Measurements from ENCODE around the gene LPCAT1.

LPCAT1 gene

DNA sequence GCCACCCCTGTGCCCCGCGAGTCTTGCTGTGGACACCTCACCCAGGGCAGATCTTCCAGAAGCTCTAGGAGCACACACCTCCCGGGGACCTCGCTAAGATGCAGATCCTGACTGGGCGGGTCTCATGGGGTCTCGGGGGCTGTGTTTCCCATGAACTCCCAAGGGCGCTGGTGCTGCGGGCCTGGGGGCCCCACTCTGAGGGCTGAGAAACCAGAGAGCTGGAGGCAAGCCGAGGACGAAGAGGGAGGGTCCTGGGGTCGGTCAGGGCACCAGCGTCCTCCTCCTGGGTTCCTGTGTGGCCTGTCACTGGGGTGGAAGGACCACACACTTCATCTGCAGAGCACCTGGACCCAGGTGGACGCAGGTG, 108.7 kb downstream of the LPCAT1 start:
- no peaks in the 10 kb centered on the region for H3K9me3 ChIP-seq (ENCODE audit: insufficient read depth, low read length)
- peaks cover 9% of the 10 kb centered on the region for H3K4me1 ChIP-seq (ENCODE audit: insufficient read depth, insufficient read length)
- H3K4me3 ChIP-seq (ENCODE audit: insufficient read length, low read depth) = no peak overlapping the region
- H3K27me3 ChIP-seq (ENCODE audit: insufficient read depth, insufficient read length) = no peaks in the 10 kb centered on the region
- TF ChIP-seq YY1 (IDR thresholded peaks at IDR 0.05; ENCODE audit: insufficient read depth, insufficient read length) = no peak
- no peak for TF ChIP-seq SUZ12 (IDR thresholded peaks at IDR 0.05; ENCODE audit: extremely low read depth, insufficient read depth, insufficient read length)
- no peak for TF ChIP-seq ZNF274 (IDR thresholded peaks at IDR 0.05; ENCODE audit: low read depth, low read length)
- H3K36me3 ChIP-seq (ENCODE audit: insufficient read depth, insufficient read length, low read length) = no peaks in the 10 kb centered on the region
- DNase-seq (ENCODE audit: low read depth, low spot score) = no peak
- H3K9ac ChIP-seq (ENCODE audit: insufficient read length, low read depth) = no peak overlapping the region

DNA sequence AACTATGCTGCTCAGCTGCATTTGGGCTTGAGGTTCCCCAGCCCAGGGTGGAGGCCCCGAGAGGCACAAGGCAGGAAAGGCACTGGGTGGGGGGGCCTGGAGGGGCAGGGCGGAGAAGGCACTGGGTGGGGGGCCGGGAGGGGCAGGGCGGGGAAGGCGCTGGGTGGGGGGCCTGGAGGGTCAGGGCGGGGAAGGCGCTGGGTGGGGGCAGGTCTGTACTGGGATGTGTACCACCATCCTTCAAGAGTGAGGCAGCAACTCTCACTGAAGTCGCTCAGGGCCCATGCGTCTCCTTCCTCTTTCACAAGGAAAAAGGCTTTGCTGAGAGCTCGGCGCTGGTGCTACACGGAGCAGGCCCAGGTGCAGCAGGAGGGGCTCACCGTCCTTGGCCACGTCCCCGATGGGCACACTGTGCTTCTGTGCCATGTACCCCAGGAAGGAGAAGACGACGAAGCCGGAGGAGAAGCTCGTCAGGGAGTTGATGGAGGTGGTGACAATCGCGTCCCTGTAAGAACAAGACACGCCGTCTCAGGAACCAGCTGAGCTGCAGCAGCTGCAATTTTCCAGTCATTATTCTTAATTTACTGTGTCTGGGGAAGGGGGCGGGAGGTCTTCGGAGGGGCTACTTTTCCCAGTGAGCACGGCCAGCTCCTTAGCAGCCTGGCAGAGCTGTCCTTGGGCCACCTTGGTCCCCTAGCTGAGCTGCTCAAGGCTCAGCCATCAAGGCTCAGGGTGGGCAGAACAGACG, 109.3 kb downstream of the LPCAT1 start:
- H3K9ac ChIP-seq (ENCODE audit: insufficient read length, low read depth) = no peak overlapping the region
- no peak for DNase-seq (ENCODE audit: low read depth, low spot score)
- H3K27me3 ChIP-seq (ENCODE audit: insufficient read depth, insufficient read length) = no peaks in the 10 kb centered on the region

DNA sequence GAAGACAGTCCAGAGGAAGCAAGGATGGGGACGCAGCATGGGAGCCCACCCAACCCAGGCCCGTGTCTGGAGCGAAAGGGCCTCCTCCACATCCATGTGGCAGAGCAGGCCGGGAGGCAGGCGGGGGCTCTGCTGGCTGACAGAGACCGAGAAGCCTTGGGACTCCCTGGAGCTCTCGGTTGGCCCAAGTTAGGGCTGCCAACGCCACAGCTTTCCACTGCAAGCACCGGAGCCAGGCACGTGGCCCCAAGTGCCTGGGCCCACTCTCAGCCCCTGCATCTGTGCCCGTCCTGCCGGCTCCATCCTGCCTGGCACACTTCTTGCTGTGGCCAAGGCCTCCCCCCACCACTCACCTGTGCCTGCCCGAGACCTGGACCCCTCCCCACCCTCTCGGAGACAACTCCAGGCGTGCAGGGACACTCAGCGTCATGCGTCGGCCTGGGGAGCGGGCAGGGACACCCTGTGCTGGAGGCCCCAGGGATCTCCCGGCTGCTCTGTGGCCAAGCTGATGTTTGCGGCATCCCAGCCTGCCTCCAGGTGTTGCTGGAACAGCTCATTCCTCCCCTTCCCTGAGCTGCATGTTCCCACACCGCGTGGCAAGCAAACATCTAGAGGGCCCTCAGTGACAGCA, 110.0 kb downstream of the LPCAT1 start:
- Histone ChIP-seq H3K9ac (ENCODE audit: insufficient read length, low read depth) (no peak overlapping the region), H3K4me3 (ENCODE audit: insufficient read length, low read depth) (no peak overlapping the region), H3K4me1 (ENCODE audit: insufficient read depth, insufficient read length) (peaks cover 11% of the 10 kb centered on the region), H3K36me3 (ENCODE audit: insufficient read depth, insufficient read length, low read length) (no peaks in the 10 kb centered on the region), H3K27me3 (ENCODE audit: insufficient read depth, insufficient read length) (no peaks in the 10 kb centered on the region), H3K9me3 (ENCODE audit: insufficient read depth, low read length) (no peaks in the 10 kb centered on the region)
- DNase-seq (ENCODE audit: low read depth, low spot score) = no peak
- no peak for TF ChIP-seq YY1 (IDR thresholded peaks at IDR 0.05; ENCODE audit: insufficient read depth, insufficient read length)
- TF ChIP-seq SUZ12 (IDR thresholded peaks at IDR 0.05; ENCODE audit: extremely low read depth, insufficient read depth, insufficient read length) = no peak
- TF ChIP-seq ZNF274 (IDR thresholded peaks at IDR 0.05; ENCODE audit: low read depth, low read length) = no peak

More for the DNA sequence above, 109.3 kb downstream of the LPCAT1 start:
- TF ChIP-seq YY1 (IDR thresholded peaks at IDR 0.05; ENCODE audit: insufficient read depth, insufficient read length) (no peak), SUZ12 (IDR thresholded peaks at IDR 0.05; ENCODE audit: extremely low read depth, insufficient read depth, insufficient read length) (no peak), ZNF274 (IDR thresholded peaks at IDR 0.05; ENCODE audit: low read depth, low read length) (no peak)
- H3K4me1 ChIP-seq (ENCODE audit: insufficient read depth, insufficient read length) = peaks cover 11% of the 10 kb centered on the region
- H3K4me3 ChIP-seq (ENCODE audit: insufficient read length, low read depth) = no peak overlapping the region
- H3K36me3 ChIP-seq (ENCODE audit: insufficient read depth, insufficient read length, low read length) = no peaks in the 10 kb centered on the region
- H3K9me3 ChIP-seq (ENCODE audit: insufficient read depth, low read length) = no peaks in the 10 kb centered on the region

DNA sequence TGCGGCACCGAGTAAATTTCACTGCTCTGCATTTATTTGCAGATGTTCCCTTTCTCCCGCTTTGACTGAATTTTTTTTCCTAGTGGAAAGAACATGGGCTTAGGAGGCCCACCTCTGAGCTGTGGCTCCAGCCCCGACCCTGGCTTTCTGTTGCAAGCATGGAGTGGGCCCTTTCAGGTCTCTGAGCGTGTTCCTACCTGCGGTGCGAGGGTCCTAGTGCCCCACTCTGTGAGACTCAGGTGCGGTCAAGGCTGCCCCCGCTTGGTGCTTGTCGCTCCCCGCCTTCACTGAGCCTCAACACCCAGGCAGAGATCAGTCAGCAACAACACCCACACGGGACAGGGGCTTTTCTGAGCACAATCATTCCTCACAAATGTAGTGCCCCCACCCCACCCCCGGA, 110.5 kb downstream of the LPCAT1 start:
- H3K9ac ChIP-seq (ENCODE audit: insufficient read length, low read depth) = no peak overlapping the region
- no peaks in the 10 kb centered on the region for H3K36me3 ChIP-seq (ENCODE audit: insufficient read depth, insufficient read length, low read length)
- no peak for TF ChIP-seq SUZ12 (IDR thresholded peaks at IDR 0.05; ENCODE audit: extremely low read depth, insufficient read depth, insufficient read length)
- TF ChIP-seq YY1 (IDR thresholded peaks at IDR 0.05; ENCODE audit: insufficient read depth, insufficient read length) = no peak
- no peak for TF ChIP-seq ZNF274 (IDR thresholded peaks at IDR 0.05; ENCODE audit: low read depth, low read length)
- no peaks in the 10 kb centered on the region for H3K9me3 ChIP-seq (ENCODE audit: insufficient read depth, low read length)
- no peak for DNase-seq (ENCODE audit: low read depth, low spot score)
- H3K4me3 ChIP-seq (ENCODE audit: insufficient read length, low read depth) = no peak overlapping the region
- no peaks in the 10 kb centered on the region for H3K27me3 ChIP-seq (ENCODE audit: insufficient read depth, insufficient read length)
- H3K4me1 ChIP-seq (ENCODE audit: insufficient read depth, insufficient read length) = peaks cover 11% of the 10 kb centered on the region

DNA sequence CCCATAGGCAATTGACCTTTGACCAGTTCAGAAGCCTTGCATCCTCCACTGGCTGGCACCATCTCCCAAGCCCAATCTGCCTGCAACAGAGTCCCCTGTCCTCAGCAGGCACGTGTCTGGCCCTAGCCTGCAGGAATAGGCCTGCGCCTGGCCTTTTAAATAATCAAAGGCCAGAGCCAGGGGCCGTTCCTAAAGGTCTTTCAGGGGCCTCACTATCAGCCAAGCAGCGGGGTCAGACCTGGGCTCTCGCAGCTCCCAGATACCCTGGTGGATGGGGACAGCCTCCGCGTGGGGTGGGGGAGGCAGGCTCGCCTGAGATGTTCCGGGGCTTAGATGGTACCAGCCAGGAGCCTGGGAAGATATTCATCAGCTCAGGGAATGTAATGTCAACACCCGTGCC, 111.1 kb downstream of the LPCAT1 start:
- TF ChIP-seq YY1 (IDR thresholded peaks at IDR 0.05; ENCODE audit: insufficient read depth, insufficient read length) (no peak), SUZ12 (IDR thresholded peaks at IDR 0.05; ENCODE audit: extremely low read depth, insufficient read depth, insufficient read length) (no peak), ZNF274 (IDR thresholded peaks at IDR 0.05; ENCODE audit: low read depth, low read length) (no peak)
- Histone ChIP-seq H3K9ac (ENCODE audit: insufficient read length, low read depth) (no peak overlapping the region), H3K9me3 (ENCODE audit: insufficient read depth, low read length) (no peaks in the 10 kb centered on the region), H3K27me3 (ENCODE audit: insufficient read depth, insufficient read length) (no peaks in the 10 kb centered on the region), H3K4me1 (ENCODE audit: insufficient read depth, insufficient read length) (peaks cover 11% of the 10 kb centered on the region), H3K4me3 (ENCODE audit: insufficient read length, low read depth) (no peak overlapping the region), H3K36me3 (ENCODE audit: insufficient read depth, insufficient read length, low read length) (no peaks in the 10 kb centered on the region)
- no peak for DNase-seq (ENCODE audit: low read depth, low spot score)

DNA sequence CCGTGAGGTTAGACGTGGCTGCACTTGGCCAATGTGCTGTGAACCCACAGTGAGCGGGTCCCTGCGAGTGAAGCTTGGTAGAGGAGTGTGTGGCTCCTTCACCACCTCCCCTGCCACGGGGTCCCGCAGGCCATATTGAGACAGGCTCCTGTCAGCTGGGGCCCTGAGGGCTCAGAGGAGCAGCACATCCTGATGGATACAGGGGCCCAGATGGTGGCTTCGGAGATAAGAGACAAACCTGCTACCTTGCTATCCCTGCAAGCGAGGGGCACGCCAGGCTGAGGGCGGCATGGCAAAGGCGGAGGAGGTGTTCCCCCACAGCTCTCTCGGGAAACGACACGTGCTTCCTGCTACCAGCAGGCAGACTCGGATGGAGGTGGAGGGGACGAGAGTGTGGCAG, 111.6 kb downstream of the LPCAT1 start:
- H3K4me1 ChIP-seq (ENCODE audit: insufficient read depth, insufficient read length) = peaks cover 11% of the 10 kb centered on the region
- TF ChIP-seq YY1 (IDR thresholded peaks at IDR 0.05; ENCODE audit: insufficient read depth, insufficient read length) (no peak), SUZ12 (IDR thresholded peaks at IDR 0.05; ENCODE audit: extremely low read depth, insufficient read depth, insufficient read length) (no peak), ZNF274 (IDR thresholded peaks at IDR 0.05; ENCODE audit: low read depth, low read length) (no peak)
- H3K9ac ChIP-seq (ENCODE audit: insufficient read length, low read depth) = no peak overlapping the region
- H3K4me3 ChIP-seq (ENCODE audit: insufficient read length, low read depth) = no peak overlapping the region
- no peaks in the 10 kb centered on the region for H3K9me3 ChIP-seq (ENCODE audit: insufficient read depth, low read length)
- H3K36me3 ChIP-seq (ENCODE audit: insufficient read depth, insufficient read length, low read length) = no peaks in the 10 kb centered on the region
- no peaks in the 10 kb centered on the region for H3K27me3 ChIP-seq (ENCODE audit: insufficient read depth, insufficient read length)
- no peak for DNase-seq (ENCODE audit: low read depth, low spot score)
